Pancreas (tissue), 10 donors: Measurements from ENCODE around the gene GRIN2A. TPM values are rescaled to one million over a fixed set of nuclear protein-coding genes. Genes with fewer than 3 reads are reported as not detected.

Source experiments
- ATAC-seq, 4 donors: fragments of 200-7000 bp; cut with Tn5 transposase; one replicate each; pipeline versions ENCODE4 v1.8.0 to v1.9.1; 2020; ENCODE audit warnings: mild to moderate bottlenecking in 4 of 4, moderate library complexity in 4 of 4
- DNase-seq, 6 donors: peaks; one replicate each; pipeline ENCODE4 v3.0.0-alpha.2; 2020
- FAIRE-seq: peaks from 2 replicates; lab custom pipeline; 2012; peaks lifted over from hg19 to GRCh38; lab: Jason Lieb, UNC
- H3K27ac ChIP-seq, 4 donors: fragments of 200-600 bp; sonication (generic); 1 replicate in 3 of 4; 2 replicates in 1 of 4; pipeline versions ENCODE4 v1.5.0 to v1.8.0; 2020
- H3K27me3 ChIP-seq, 4 donors: fragments of 200-600 bp; one replicate each; pipeline ENCODE4 v1.8.0; 2021
- H3K36me3 ChIP-seq, 3 donors: fragments of 200-600 bp; sonication (generic) in 1 of 3; one replicate each; pipeline versions ENCODE4 v1.5.0 to v1.8.0; 2020 to 2021
- H3K4me1 ChIP-seq, 3 donors: fragments of 200-600 bp; one replicate each; pipeline ENCODE4 v1.8.0; 2021
- H3K4me3 ChIP-seq, 4 donors: fragments of 200-600 bp; sonication (generic) in 2 of 4; one replicate each; pipeline versions ENCODE4 v1.5.0 to v1.8.0; 2020 to 2021
- H3K9me3 ChIP-seq, 4 donors: fragments of 200-600 bp; one replicate each; pipeline ENCODE4 v1.8.0; 2021
- WGBS, 2 donors: extraction: QIAGEN DNeasy Blood & Tissue Kit; methylation state at CpG; one replicate each; pipeline ENCODE4 v1.1.7; 2013; 5-methylcytosine and 5-hydroxymethylcytosine counted together
- intact Hi-C, 3 donors: fragments of 100-400 bp; cut with DNase I; formaldehyde crosslinking; loops; one replicate each; pipeline versions ENCODE4 v1.11.1 to v1.14.2; 2022
- polyA plus RNA-seq, 2 donors: library from polyadenylated mRNA; stranded (reverse); fragments of 200-250 nt; gene quantifications; one replicate each; pipeline ENCODE4 v1.2.3, GENCODE V29; 2013
- total RNA-seq, 6 donors: library from RNA; stranded (reverse); fragmentation: NEBNext Ultra II Directional in 4 of 6; extraction: Animal tissue kit (Norgen Biotek cat#: 25700) in 4 of 6; gene quantifications; one replicate each; pipeline versions ENCODE4 v1.2.1 to v1.2.4, GENCODE V29; 2021 to 2023
- TF ChIP-seq, protein P1 (sequence below), 4 donors: fragments of 200-600 bp; sonication (generic) in 3 of 4; IDR thresholded peaks; one replicate each; pipeline versions ENCODE4 v1.5.0 to v1.8.0; 2021; ENCODE audit warnings: antibody characterized with exemption in 4 of 4
- donor health status: healthy with polysubstance abuse.
- donor health status: DM: no; HTN: no; CAD: no; lungs with moderate emphysema.
- donor health status: DM: no; HTN: no; CAD: no.
- donor health status: control.
- donor health status: control.
- donor health status: Bipolar disorder and iron deficiency.
- donor health status: DM: yes; HTN: yes; CAD: no.
- donor health status: DM: no; HTN: no; CAD: no.
- donor health status: DM: no; HTN: no; CAD: no.
- donor health status: DM: yes; HTN: yes; CAD: no.

Gene GRIN2A
- total and polyA plus RNA-seq, 8 donors, result 0.09 to 2.2 (median 0.32) TPM

GRCh38 chr16:9969580-9969979, 212.6 kb downstream of the GRIN2A start:
- Histone ChIP-seq H3K4me3 (no peak overlapping the region), H3K36me3 (no peaks in the 10 kb centered on the region), H3K4me1 (no peaks in the 10 kb centered on the region), H3K27me3 (no peaks in the 10 kb centered on the region), H3K27ac (no peak overlapping the region), H3K9me3 (no peaks in the 10 kb centered on the region)
- ATAC-seq, result no peak
- DNase-seq, result no peak
- WGBS, 2 donors, result 93 to 94% methylated on average over 4 of the region's 4 CpGs
- TF ChIP-seq, protein P1, sequence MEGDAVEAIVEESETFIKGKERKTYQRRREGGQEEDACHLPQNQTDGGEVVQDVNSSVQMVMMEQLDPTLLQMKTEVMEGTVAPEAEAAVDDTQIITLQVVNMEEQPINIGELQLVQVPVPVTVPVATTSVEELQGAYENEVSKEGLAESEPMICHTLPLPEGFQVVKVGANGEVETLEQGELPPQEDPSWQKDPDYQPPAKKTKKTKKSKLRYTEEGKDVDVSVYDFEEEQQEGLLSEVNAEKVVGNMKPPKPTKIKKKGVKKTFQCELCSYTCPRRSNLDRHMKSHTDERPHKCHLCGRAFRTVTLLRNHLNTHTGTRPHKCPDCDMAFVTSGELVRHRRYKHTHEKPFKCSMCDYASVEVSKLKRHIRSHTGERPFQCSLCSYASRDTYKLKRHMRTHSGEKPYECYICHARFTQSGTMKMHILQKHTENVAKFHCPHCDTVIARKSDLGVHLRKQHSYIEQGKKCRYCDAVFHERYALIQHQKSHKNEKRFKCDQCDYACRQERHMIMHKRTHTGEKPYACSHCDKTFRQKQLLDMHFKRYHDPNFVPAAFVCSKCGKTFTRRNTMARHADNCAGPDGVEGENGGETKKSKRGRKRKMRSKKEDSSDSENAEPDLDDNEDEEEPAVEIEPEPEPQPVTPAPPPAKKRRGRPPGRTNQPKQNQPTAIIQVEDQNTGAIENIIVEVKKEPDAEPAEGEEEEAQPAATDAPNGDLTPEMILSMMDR (IDR thresholded peaks at IDR 0.05), result no peak
- intact Hi-C loops, result no loop called here
- FAIRE-seq, result no peak

DNA sequence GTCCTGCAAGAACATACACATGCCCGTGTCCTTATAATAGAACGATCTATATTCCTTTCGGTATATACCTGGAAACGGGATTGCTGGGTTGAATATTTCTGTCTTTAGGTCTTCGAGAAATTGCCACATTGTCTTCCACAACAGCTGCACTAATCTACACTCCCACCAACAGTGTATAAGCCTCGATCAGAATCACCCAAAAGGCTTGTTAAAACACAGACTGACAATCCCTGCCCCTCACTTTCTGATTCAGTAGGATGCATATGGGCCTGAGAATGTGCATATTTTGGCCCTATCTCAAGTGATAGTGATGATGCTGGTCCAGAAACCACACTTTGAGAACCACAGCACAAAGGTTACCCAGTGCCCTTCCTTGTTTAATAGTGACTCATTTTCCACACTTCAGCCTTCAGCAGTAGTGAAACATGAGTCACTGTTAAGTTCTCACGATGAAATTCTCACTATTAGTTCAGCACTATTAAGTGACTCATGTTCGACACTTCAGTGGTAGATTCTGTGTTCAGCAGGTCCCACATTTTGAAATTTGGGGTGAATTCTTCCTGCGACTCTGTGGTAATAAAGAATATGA, 215.6 kb downstream of the GRIN2A start:
- DNase-seq (no peak), FAIRE-seq (no peak), ATAC-seq (no peak)
- TF ChIP-seq, protein P1 (IDR thresholded peaks at IDR 0.05), result no peak
- intact Hi-C loops, result no loop called here
- Histone ChIP-seq H3K4me3 (no peak overlapping the region), H3K9me3 (no peaks in the 10 kb centered on the region), H3K4me1 (no peaks in the 10 kb centered on the region), H3K36me3 (no peaks in the 10 kb centered on the region), H3K27ac (no peak overlapping the region), H3K27me3 (no peaks in the 10 kb centered on the region)
- WGBS, 2 donors, result 62 to 82% methylated on average over 9 of the region's 9 CpGs

GRCh38 chr16:9965079-9965478, 217.1 kb downstream of the GRIN2A start:
- ATAC-seq (no peak), DNase-seq (no peak), FAIRE-seq (no peak)
- Histone ChIP-seq H3K4me3 (no peak overlapping the region), H3K9me3 (no peaks in the 10 kb centered on the region), H3K4me1 (no peaks in the 10 kb centered on the region), H3K36me3 (no peaks in the 10 kb centered on the region), H3K27ac (no peak overlapping the region), H3K27me3 (no peaks in the 10 kb centered on the region)
- TF ChIP-seq, protein P1 (IDR thresholded peaks at IDR 0.05), result no peak
- intact Hi-C loops, result no loop called here
- WGBS, 2 donors, result 30 to 35% methylated on average over 3 of the region's 3 CpGs

GRCh38 chr16:9964426-9964825, 217.8 kb downstream of the GRIN2A start:
- intact Hi-C loops, result no loop called here
- H3K4me1 ChIP-seq, result no peaks in the 10 kb centered on the region
- TF ChIP-seq, protein P1 (IDR thresholded peaks at IDR 0.05), result no peak
- FAIRE-seq, result no peak
- no peak overlapping the region for H3K27ac ChIP-seq
- 71 to 72% methylated on average over 6 of the region's 6 CpGs for WGBS, 2 donors
- H3K9me3 ChIP-seq, result no peaks in the 10 kb centered on the region
- no peak overlapping the region for H3K4me3 ChIP-seq
- no peaks in the 10 kb centered on the region for H3K27me3 ChIP-seq
- no peaks in the 10 kb centered on the region for H3K36me3 ChIP-seq
- ATAC-seq, result no peak
- DNase-seq, result no peak

- 67 to 77% methylated on average over 5 of the region's 5 CpGs for WGBS, 2 donors
- TF ChIP-seq, protein P1 (IDR thresholded peaks at IDR 0.05), result no peak
- DNase-seq, result no peak
Measured at GRCh38 chr16:9957433-9957832, 224.8 kb downstream of the GRIN2A start.

More at GRCh38 chr16:9957433-9957832, 224.8 kb downstream of the GRIN2A start:
- Histone ChIP-seq H3K27me3 (peaks cover 0 to 3% (median 0%) of the 10 kb centered on the region in 4 donors), H3K36me3 (no peaks in the 10 kb centered on the region), H3K9me3 (no peaks in the 10 kb centered on the region), H3K4me1 (no peaks in the 10 kb centered on the region), H3K27ac (no peak overlapping the region), H3K4me3 (no peak overlapping the region)
- FAIRE-seq, result no peak
- no peak for ATAC-seq
- intact Hi-C loops, result no loop called here
